ENCODE results near the gene CDYL2.

Gene CDYL2

DNA sequence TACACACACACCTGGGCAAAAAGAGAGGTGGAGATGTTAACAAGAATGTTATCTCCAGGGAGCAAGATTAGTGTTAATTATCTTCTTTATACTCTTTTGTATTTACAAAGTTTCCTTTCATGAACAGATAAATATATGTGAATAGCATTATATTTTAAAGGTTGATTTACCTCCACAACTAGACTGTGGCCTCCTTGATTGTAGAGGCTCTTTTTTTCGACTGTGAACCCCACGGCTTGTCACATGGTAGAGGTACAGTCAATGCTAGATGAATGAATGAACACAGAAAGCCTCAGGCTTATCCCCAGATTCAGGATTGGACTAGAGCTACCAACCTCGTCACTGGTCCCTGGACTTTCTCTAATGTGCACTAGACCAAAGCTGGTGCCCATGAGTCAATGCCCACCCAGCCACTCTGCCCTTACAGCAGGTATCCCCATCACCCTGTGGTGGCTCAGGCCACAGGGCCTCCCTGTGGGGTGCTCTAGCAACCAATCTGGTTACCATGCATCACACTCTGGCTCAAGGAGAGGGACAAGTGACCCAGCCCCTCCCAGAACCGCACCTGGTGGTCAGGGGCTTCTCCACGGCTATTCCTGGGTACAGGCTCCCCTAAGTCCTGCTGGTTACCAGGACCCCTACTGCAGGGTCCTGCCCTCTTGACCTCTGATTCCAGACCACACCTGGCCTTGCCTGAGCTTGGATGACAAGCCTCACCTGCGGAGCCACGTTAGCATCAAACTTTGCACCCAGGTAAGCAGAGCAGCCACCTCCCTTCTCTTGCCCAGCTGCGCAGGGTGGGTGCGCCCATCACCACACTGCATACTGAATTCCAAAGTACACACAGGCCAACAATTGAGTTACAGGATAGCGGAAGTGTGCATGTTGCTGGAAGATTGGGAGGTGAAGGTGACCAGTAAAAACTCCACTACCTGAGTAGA lies 101.0 kb downstream of the CDYL2 start:
- DNase-seq: no peak

DNA sequence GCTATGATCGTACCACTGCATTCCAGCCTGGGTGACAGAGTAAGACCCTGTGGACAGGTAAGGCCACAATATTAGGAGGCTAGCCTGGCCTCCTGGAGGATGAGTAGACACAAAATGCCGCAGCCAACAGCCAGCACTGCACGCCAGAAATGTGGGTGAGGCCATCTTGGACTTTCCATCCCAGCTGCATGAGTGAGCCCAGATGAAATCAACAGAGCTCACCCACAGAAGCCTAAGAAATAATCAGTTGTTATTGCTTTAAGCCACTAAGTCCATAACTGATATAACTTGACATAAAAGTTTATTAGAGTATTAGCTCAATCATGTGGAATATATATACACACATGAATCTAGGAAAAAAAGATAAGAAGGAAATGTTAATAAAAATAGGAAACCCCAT lies 101.7 kb downstream of the CDYL2 start:
- DNase-seq: no peak

DNA sequence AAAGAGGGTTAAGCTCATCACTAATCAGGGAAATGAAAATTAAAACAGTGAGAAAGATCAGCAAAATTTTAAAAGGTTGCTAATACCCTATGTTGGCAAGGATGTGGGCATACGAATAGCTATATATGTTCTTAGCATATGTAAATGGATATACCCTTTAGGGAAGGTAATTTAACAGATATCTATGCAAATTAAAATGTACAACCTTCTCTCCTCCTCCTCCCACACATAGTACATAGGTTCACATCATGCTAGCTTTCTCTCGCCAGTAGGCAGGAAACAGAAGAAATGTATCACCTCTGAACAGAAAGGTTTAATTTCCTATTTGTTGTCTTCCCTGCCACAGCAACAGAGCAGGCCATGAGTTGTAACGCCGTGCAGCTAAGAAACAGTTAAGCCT lies 103.8 kb downstream of the CDYL2 start:
- DNase-seq: no peak

DNA sequence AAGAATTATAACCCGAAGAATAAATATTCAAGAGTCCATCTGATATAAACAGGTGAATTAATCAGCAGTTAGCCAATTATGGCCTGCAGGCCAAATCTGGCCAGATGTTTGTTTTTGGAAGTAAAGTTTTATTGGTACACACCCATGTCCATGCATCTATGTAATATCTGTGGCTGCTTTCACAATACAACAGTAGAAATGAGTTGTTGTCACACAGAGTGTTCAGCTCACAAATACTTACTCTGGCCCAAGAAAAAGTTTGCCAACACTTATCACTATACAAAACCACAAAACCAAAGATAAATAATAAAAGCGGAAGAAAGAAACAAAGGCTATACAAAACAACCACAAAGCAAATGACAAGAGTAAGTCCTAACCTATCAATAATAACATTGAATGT lies 109.4 kb downstream of the CDYL2 start:
- DNase-seq: no peak

GRCh38 chr16:80693553-80693952 lies 110.8 kb downstream of the CDYL2 start:
- DNase-seq: no peak

DNA sequence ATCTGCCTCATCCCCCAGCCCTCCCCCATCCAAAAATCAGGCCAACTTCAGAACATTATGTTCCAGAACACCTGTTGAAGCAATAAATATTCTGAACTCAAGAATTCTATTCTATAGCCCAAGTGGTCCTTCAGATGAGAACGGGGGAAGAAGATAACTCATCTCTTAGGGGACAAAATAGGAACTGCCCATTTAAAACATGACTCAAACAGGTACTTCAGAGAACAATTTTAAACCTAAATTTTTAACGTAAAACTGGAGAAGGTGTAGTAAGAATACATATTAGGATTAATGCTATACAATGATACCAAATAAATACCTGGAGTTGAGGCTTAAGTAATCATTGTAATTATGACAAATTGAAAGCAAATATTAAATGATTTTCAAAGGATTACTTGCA lies 112.1 kb downstream of the CDYL2 start:
- no peak for DNase-seq

GRCh38 chr16:80691111-80691741 lies 113.2 kb downstream of the CDYL2 start:
- DNase-seq: no peak

GRCh38 chr16:80689487-80689886 lies 114.9 kb downstream of the CDYL2 start:
- DNase-seq: no peak

DNA sequence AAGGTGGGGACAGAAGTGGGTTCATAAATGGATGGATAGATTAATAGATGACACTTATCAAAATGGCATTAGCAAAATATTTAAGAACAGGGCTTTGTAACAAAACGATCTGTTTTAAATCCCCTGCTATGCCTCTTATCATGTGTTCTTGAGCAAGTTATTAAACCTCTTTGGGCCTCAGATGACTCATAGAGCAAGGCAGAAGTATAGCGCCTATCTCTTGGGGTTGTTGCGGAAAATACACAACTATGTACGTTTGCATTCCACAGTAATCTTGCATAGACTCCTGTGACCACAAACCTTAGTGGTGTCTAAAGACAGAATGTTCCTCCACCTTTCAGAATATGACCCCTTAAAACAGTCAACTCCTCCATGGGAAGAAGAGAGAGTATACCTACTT lies 116.8 kb downstream of the CDYL2 start:
- DNase-seq: no peak

GRCh38 chr16:80684906-80685305 lies 119.5 kb downstream of the CDYL2 start:
- DNase-seq: no peak

GRCh38 chr16:80684136-80684765 lies 120.1 kb downstream of the CDYL2 start:
- no peak for DNase-seq

GRCh38 chr16:80683646-80684045 lies 120.8 kb downstream of the CDYL2 start:
- DNase-seq: no peak

GRCh38 chr16:80682421-80683070 lies 121.9 kb downstream of the CDYL2 start:
- DNase-seq: no peak

DNA sequence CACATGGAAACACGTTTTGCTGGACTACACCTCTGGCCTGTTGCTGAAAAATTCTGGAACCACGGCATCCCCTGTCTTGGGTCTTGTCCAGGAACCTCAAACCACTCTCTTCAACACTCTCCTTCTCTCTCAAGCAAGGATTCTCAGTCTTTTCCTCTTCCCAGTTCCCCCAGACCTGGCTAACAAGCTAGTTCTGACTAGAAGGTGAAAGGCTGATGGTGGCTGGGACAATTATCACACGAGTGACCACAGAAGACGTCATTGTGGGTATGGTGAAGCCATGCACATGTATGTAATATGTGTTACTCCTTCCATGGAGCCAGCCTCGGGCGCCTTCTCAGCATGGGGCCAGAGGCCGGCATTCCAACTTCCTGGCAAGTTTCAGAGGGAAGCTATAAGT lies 123.0 kb downstream of the CDYL2 start:
- DNase-seq: no peak

DNA sequence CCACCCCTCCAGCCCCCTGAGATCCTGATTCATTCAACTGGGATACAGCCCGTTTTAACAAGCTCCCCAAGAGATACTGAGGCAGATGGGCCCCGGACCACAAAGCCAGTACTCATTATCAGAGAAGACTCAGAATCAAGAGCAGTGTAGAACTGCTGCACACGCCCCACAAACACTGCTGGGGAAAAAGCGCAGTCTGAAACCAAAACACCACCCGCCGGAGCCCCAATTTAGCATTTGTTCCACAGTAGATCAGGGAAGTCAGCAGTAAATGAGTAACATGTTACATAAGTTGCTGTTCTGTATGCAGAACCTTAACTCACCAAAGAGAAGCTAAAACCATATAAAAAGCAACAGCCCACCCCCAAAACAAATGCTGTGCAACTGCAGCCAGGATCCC lies 123.6 kb downstream of the CDYL2 start:
- DNase-seq: no peak

GRCh38 chr16:80680046-80680445 lies 124.4 kb downstream of the CDYL2 start:
- no peak for DNase-seq

- DNase-seq: no peak
Measured at GRCh38 chr16:80674884-80675283, 129.5 kb downstream of the CDYL2 start.

GRCh38 chr16:80672379-80672778 lies 132.0 kb downstream of the CDYL2 start:
- no peak for DNase-seq

GRCh38 chr16:80671281-80671849 lies 133.0 kb downstream of the CDYL2 start:
- DNase-seq: no peak

- DNase-seq: no peak
Measured at GRCh38 chr16:80670170-80670865, 134.1 kb downstream of the CDYL2 start.

- DNase-seq: no peak
Measured at GRCh38 chr16:80669673-80670072, 134.7 kb downstream of the CDYL2 start.

DNA sequence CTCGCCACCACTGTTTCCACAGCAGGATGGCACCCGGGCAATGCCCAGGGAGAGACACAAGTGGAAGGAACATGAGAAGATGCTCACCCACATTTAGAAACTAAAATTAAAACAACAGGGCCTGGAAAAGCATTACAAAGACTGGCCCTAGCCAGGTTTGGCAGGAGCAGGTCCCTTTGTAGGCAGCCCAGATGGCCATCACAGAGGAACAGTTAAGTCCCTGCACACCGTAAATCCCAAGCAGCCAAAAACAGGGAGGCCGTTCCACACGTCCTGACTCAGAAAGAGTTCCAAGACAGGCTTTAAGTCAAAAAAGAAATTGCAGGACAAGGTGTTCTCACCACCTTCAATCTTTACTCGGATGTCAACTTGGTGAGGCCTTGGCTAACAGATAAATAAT lies 136.5 kb downstream of the CDYL2 start:
- DNase-seq: no peak

DNA sequence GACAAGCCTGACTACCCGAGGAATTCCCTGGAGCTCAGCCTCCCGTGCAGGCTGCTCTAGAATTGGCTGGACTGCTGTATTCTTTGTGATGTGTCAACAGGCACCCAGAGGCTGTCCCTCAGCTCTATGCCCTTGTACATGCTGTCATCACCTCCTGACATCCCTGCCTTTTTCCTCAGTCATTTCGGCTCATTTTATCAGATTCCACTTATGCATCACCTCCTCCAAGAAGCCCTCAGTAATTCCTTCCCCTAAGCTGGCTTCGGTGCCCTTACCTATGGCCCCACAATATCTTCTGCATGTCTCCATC lies 137.2 kb downstream of the CDYL2 start:
- no peak for DNase-seq

All from 8988T (cell line).